Sciatic nerve (tissue), 2 donors: ENCODE measurements around the gene ZNG1A. TPM values are rescaled to one million over a fixed set of nuclear protein-coding genes. Genes with fewer than 3 reads are reported as not detected.
"Not testable (repeated sequence)": the region's sequence is repeated elsewhere in the genome, so short reads cannot be mapped to it uniquely, and the experiment has no call there.

Experiments used
- ATAC-seq: fragments of 200-7000 bp; cut with Tn5 transposase; one replicate; pipeline ENCODE4 v1.9.1; 2020; ENCODE audit warnings: mild to moderate bottlenecking, moderate library complexity
- DNase-seq: peaks from one replicate; pipeline ENCODE4 v3.0.0-alpha.2; 2020; ENCODE audit warnings: low spot score
- intact Hi-C: fragments of 100-400 bp; cut with DNase I; formaldehyde crosslinking; loops from one replicate; pipeline ENCODE4 v1.14.2; 2022
- total RNA-seq: library from RNA; stranded (reverse); fragmentation: NEBNext Ultra II Directional; extraction: Animal tissue kit (Norgen Biotek cat#: 25700); gene quantifications from one replicate; pipeline ENCODE4 v1.2.1, GENCODE V29; 2021
- donor health status: DM: no; HTN: no; CAD: no.
- donor health status: DM: no; HTN: no; CAD: no.

Gene ZNG1A
- total RNA-seq: 33.6 TPM

DNA sequence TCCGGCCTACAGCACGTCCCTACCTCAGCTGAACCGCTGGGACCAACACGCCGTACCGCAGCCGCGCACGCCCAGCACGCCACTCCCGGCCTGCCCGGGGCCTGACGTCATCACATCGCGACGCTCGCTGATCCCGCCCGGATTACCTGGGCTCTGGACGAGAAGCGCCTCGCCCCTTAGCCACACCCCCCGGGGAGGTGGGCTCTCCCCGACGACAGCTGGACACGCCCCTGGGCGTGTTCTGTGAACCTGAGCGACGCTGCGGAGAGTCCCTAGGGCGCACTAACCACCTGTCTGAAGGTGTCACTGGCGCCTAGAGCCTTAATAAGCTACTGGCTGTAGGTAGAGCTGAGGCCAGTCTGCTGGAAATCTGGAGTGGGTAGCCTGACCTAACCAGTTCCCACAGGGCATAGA is at the start of gene ZNG1A:
Gene ZNG1A (minus strand): TSS at position 87 of the 414 bp plus-strand sequence. CDS start 87 bp downstream, outside the sequence.
- intact Hi-C loops, ATAC-seq, DNase-seq: not testable (repeated sequence)

DNA sequence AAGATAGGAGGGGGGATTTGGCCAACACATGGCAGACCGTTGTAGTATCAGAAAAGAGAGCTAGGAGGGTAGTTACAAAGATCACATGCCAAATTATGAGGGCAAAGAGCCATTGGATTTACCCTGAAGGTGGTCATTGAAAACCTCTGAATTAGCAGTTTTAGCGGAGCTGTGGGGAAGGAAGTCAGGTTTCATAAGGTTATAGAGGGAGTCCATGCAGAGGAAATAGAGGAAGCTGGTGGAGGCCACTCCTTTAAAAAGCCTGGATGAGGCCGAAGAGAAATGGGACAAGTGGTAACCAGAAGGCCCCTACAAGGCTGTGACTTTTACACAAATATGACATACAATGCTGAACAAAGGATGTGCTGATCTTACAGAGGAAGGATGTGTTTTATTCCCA is 49.0 kb upstream of the ZNG1A start:
- intact Hi-C loops: no loop called here
- ATAC-seq: no peak
- DNase-seq: no peak

DNA sequence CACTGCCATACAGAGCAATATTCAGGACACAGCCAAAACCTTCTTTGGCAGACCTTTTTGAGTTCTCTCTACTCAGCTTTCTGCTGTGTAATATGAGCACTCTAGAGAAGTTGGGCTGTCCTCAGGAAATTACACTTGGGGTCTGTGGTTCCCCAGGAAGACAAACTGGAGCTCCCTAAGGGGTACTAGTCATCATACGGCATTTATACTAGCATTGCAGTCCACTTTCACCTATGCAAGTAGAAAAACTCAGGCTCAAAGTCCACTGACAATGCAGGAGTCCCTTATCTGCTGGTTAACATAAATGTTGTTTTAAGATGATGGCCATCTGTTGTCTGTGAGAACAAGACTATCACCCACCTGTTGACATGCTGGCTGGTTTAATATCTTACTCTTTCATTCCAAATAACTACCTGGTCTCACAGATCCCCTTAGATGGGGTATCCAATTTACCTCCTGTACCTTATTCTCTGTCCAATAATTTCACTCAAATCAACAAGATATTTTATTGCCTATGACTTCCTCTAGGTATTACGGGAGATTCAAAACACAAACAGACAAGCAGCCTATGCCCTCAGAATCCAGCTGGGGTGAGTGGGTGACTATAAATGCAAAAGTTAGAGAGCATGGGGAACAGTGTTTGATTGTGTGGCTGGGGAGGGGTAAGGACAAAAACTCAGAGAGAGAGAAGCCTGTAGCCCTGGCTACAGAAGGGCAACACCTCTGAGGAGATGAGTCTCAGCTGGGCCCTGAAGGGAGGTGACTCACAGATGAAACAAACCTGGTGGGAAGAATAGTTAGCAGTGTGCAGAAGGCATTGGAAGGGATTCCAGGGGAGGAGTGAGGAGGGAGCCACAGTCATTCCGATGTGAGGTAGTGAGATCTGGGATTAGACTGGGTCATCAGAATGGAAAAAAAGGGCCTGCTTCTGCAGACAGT is 46.0 kb upstream of the ZNG1A start:
- intact Hi-C loops: no loop called here
- ATAC-seq (no peak), DNase-seq (no peak)

DNA sequence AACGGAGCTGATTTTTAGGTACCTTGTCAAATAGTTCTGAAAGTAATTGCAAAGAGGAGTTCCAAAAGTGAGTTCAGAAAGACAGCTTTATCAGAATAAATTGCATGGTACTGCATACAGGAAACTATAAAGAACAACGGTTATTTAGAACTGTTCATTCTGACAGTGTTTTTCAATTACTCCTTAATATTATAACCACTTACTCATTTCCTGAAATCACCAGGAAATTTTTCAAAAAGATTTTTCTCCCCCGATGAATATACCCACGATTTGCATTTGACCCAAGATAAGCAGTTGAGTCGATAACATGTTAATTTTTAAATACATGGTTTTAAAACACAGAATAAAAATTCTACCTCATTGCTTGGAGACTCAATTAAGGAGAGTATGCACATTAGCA is 45.2 kb upstream of the ZNG1A start:
- intact Hi-C loops: no loop called here
- ATAC-seq (no peak), DNase-seq (no peak)

DNA sequence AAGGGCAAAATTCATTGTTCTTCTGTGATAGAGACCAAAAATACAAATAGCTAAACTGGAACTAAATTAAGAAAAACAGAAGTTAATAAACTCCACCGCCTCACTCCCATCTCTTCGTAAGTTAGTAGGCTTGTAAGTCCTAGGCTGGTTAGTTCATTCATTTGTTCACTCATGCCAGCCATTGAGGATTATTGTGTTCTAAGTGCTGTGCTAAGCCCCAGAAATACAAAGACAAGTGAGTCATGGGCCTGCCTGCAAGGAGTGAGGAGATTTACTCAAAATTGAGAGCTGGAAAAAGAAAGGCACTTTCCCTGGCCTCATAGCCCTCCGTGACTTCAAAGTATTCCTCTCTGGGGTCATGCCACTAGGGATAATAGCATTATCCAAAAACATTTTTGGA is 44.3 kb upstream of the ZNG1A start:
- no peak for DNase-seq
- no peak for ATAC-seq
- intact Hi-C loops: no loop called here

DNA sequence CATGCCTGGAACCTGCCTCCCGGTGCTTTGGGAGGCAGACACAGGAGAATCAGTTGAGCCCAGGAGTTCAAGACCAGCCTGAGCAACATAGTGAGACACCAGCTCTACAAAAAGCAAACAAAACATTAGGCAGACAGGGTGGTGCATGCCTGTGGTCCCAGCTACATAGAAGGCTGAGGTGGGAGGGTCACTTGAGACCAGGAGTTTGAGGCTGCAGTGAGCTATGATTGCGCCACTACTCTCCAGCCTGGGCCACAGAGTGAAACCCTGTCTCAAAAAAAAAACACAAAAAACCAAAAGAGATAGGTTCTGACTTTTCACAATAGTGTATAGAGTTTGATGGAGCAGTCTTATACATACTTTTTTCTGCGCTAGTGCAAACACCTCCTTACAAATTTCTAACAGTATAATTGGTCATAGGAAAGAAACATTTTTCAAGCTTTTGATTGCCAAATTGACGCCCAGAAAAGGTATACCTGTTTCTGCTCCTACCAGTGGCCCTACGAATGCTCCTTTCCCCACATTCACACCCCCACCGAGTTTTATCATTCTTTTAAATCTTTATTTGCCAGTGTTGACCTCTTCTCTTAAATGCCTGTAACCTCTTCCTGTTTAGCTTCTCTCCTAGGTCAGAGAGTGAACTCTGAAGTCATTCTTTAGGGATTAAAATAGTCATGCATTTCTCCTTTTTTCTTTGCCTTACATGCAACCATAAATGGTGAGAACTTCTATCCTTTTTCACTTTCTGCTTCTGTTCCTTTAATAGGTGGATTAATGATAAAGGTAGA is 43.3 kb upstream of the ZNG1A start:
- DNase-seq (no peak), ATAC-seq (no peak)
- intact Hi-C loops: no loop called here

DNA sequence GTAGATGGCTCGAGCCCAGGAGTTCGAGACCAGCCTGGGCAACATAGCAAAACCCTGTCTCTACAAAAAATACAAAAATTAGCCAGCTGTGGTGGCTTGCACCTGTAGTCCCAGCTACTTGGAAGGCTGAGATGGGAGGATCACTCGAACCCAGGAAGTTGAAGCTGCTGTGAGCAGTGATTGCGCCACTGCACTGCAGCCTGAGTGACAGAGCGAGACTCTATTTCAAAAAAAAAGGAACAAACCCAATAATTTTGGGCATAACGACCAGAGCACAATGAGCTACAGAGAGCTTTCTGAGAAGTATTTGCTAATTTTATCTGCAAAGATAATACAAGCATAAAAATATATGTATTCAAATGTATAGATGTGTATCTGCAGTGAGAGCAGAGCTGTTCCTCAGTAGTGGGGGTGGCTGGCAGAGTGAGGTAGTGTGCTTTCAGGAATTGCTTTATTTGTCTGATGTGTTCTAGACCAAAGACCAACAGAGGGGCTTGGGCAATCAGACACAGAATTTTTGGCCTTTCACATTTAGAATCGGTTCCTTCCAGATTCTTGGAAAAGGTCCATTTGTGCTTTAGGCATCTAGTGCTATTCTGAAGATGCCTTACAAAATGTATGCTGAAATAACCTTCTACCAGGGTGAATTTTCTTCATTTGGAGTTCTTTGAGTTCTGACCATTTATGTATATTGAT is 41.0 kb upstream of the ZNG1A start:
- no peak for DNase-seq
- ATAC-seq: peak; percentile 25

DNA sequence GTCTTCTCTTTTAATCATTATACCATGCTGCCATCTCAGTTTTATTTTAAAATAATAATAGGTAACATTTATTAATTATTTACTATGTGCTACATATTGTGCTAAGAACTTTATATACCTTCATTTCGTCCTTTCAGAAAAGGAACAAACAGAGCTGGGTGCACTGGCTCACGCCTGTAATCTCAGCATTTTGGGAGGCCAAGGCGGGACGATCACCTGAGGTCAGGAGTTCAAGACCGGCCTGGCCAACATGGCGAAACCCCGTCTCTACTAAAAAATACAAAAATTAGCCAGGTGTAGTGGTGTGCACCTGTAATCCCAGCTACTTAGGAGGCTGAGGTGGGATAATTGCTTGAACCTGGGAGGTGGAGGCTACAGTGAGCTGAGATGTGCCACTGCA is 40.2 kb upstream of the ZNG1A start:
- intact Hi-C loops, ATAC-seq: not testable (repeated sequence)

More for the DNA sequence above, 41.0 kb upstream of the ZNG1A start:
- intact Hi-C loops: no loop called here

DNA sequence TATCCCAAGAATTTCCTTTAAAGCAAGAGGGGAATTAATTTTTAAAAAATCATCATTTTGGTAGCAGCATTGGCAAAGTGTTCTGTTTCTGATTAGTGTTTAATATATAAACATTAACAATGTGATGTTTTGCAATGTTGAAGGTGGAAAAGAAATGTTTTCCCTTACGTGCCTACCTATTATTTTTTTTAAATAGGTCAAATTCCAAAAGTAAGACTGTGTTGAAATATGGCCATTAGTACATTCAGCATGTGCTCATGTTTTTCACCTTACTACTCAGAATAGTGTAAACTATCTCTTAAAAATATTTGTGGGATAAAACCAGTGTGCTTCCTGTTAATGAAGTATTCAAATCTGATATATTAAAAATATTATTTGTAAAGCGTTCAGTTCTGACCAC is 39.1 kb upstream of the ZNG1A start:
- no peak for ATAC-seq
- DNase-seq: no peak
- intact Hi-C loops: no loop called here

More for the DNA sequence above, 40.2 kb upstream of the ZNG1A start:
- not testable (repeated sequence) for DNase-seq

DNA sequence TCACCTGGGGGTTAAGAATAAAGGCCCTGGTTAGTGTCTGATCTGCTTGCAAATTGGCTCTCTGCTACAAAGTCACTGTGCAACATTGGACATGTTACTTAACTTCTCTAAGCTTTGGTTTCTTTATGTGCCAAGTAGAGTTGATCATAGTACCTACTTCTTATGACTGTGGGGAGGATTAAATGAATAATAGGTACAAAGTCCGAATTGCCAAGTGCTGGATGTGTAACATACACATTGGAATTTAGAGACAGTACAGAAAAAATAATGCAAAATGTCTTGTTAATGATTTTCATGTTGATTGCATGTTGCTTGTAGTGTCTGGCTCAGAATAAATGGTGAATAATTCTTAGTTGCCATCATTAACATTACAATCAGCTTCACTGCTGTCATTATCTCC is 38.0 kb upstream of the ZNG1A start:
- ATAC-seq (no peak), DNase-seq (no peak)
- intact Hi-C loops: no loop called here

DNA sequence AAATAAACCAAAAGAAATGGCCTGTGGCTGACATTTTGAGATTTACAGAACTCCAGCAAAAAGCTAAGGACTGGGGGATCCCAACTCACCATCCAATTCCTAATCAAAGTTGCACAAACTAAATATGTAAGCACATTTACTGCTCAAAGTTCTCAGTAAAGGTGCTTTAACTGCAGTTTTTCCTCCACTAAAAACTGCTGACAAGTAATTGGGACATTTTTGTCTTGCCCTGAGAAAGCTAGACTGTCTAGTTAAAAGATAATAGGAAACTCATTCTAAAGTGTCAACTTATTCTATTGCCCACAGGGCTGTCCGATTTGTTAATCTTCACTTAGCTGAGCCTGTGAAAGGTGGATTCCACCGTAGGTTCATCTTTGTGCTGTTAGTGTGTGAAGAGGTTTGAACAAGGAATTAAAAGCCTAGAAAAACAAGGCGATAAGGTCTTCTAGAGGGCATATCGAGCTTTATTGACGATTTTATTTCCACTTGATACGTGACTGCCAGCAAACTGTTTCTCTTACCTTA is 36.8 kb upstream of the ZNG1A start:
- ATAC-seq: no peak
- DNase-seq: no peak
- intact Hi-C loops: no loop called here

DNA sequence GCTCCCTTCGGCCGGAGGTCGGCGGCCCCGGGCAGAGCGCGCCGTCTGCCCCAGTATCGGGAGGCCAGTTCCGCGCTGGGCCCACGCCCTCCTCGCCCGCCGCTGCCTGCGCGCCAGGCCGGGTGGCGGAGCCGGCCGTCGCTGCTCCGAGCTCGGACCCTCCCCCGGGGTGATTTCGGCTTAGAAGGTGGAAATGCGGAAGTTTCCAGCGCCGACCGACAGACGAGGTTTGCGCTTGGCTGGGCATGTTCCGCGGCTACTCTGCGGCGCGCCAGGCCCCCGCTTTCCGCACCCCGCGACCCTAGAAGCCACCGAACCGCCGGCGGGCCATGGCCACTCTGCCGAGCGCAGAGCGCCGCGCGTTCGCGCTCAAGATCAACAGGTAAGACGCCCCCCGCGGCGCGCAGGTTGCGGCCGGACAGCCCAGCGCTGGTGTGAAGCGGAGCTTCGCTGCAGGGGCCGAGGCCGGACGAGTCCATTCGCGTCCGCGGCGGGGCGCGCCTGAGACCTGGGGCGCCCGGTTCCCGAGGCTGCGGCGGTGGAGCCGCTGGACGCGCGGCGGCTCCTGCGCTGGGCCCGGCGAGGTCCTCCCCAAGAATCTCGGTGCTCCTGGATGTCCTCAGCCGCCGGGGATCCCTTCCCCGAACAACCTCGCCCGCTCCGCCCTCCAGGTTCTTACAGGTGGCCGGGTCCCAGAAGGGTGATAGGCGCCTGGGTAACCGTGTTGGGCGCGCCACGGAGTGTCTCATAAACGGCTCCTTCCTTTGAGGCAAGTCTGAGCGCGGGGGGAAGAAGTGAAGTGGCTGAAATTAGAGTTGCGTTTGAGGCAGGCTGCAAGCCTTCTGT is 36.0 kb upstream of the ZNG1A start, which contains the start of gene DOCK8:
Gene DOCK8 (plus strand): TSS at position 218 of the 846 bp plus-strand sequence. CDS start 112 bp downstream, at position 330.
- peak; percentile 72 for ATAC-seq
- intact Hi-C loops: no loop called here

DNA sequence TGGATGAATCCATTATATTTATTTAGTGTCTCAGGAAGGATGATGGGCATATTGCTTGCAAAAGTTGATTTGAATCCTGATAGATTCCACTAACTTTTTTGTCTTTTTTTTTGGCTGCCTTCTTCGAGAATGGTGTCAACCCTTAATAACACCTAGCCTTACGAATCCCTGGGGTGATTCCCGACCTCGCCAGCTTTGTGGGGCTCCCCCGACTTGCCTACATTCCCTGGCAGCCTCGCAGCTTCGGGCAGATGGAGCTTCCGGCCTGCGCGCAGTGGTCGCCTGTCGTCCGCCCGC is 35.4 kb upstream of the ZNG1A start:
- intact Hi-C loops: no loop called here
- DNase-seq (no peak), ATAC-seq (no peak)

More for the DNA sequence above, 36.0 kb upstream of the ZNG1A start, which contains the start of gene DOCK8:
- DNase-seq: peak; percentile 77

DNA sequence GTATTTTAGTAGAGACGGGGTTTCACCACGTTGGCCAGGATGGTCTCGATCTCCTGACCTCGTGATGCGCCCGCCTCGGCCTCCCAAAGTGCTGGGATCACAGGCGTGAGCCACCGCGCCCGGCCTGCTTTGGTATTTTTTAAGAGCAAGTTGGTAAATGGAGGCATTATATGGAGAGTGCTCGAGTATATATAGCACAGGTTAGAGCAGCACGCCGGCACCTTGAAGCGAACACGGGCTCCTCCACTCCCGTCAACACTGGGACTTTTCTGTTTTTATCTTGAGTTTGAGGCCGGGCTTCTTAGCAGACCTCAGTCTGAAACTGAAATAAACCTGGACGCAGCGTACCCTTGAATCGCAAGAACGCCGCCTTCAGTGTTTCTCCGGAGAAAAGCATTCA is 35.0 kb upstream of the ZNG1A start:
- ATAC-seq, intact Hi-C loops, DNase-seq: not testable (repeated sequence)

DNA sequence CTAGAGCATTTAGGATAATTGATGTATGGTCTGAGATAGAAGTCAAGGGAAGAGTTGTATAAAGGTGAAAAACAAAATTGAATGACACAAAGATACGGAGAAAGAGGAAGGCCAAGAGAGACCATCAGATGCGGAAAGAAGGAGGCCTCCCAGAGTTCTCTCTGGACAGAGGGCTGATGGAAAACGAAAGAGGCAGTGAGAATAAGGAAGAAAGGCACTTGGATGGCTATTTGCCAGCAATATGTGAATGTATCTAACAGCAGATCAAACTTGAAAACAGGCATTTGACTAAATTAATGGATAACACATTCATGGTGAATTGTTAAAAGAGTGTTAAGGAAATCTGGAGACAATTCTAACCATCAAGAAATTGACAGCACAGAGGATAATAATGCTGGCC is 33.4 kb upstream of the ZNG1A start:
- ATAC-seq (peak; percentile 31), DNase-seq (no peak)
- intact Hi-C loops: no loop called here

DNA sequence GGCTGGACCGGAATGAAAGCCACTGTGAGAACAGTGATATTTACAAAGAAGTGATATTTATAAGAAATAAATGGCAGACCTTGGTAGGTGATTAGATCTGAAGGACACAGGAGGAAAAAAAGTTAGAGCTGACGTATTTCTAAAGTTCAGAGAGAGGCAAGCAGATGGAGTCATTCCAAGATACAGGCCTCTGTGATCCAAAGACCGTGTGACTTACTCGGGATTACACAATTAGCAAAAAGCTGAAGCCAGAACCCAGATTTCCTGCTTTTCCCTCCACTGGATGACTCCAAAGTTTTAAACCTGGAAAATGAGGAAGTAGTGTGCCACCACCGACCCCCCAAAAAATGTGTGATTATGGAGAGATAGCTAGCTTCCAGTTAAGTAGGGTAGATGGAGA is 32.7 kb upstream of the ZNG1A start:
- intact Hi-C loops: no loop called here
- peak; percentile 86 for ATAC-seq

DNA sequence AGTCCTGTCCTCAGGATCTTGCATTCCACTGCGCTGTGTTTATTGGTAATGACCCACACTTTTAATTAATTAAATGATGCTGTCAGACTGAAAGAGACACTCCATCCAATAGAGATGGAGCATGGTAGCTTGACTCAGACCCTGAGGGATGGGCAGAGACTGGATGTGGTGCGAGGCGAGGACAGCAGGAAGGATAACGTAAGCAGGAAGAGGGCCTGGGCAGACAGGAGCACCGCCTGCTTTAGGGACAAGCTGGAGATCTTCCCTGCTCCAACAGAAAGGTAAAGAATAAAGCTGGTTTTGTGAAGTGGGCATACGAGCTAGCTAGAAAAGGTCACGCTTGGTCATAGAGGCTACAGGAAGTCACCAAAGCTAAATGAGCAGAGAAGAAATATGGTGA is 32.2 kb upstream of the ZNG1A start:
- intact Hi-C loops: no loop called here
- DNase-seq (no peak), ATAC-seq (no peak)

More for the DNA sequence above, 32.7 kb upstream of the ZNG1A start:
- no peak for DNase-seq

DNA sequence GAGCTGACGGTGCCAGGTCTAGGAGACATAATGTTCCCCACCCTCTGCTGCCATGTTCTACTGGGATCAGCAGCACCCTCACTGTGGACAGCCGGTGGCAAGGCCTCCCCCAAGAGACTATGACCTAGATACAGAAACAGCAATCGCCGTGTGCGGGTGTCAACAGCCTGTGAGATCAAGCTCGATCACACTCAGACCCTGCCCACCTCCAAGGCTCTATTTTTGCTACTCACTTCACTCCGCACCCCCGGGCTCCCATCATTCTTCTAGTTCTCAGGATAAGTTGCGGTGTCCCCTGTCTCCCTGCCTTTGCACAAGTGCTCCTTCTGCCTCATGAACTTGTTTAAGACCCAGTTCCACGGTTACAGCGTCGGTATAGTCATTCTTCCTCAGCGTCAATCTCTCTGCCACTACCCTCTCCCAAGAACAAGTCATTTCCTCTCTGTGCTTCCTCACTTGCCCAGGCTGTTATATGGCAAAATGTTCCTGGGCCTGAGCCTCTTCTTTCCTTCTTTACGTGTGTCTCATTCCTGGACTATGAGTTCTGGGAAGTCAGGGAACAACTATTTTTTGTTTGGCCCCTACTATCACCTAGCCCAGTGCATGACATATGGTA is 30.4 kb upstream of the ZNG1A start:
- peak; percentile 27 for ATAC-seq
- DNase-seq: no peak
- intact Hi-C loops: no loop called here
